Neutrophil (primary cell): ENCODE measurements around the gene DHX8.
"Not testable (repeated sequence)": the region's sequence is repeated elsewhere in the genome, so short reads cannot be mapped to it uniquely, and the experiment has no call there.

Experiments used
- H3K27ac ChIP-seq: fragments of 200-600 bp; sonication (generic); 2 replicates; pipeline ENCODE4 v1.5.1; 2016; ENCODE audit warnings: mild to moderate bottlenecking, moderate library complexity
- H3K27me3 ChIP-seq: fragments of 200-600 bp; sonication (generic); 2 replicates; pipeline ENCODE4 v1.6.0; 2016; ENCODE audit warnings: mild to moderate bottlenecking
- H3K36me3 ChIP-seq: fragments of 200-600 bp; sonication (generic); 2 replicates; pipeline ENCODE4 v1.5.1; 2017
- H3K4me1 ChIP-seq, 2 experiments: fragments of 200-600 bp in 1 of 2; sonication (generic) in 1 of 2; 1 replicate in 1 of 2; 2 replicates in 1 of 2; pipeline versions ENCODE4 v1.5.1 to v1.6.1; 2013 to 2016; ENCODE audit warnings: low read depth in 1 of 2, low read length in 1 of 2, mild to moderate bottlenecking in 1 of 2, moderate library complexity in 1 of 2; ENCODE audit not compliant: control insufficient read depth in 1 of 2, insufficient read depth in 1 of 2
- H3K4me3 ChIP-seq, 2 experiments: fragments of 200-600 bp in 1 of 2; sonication (generic) in 1 of 2; 1 replicate in 1 of 2; 2 replicates in 1 of 2; pipeline ENCODE4 v1.5.1; 2013 to 2016; ENCODE audit warnings: low read depth in 1 of 2, low read length in 1 of 2, mild to moderate bottlenecking in 1 of 2, moderate library complexity in 1 of 2
- H3K9me3 ChIP-seq: fragments of 200-600 bp; sonication (generic); 2 replicates; pipeline ENCODE4 v1.5.1; 2016
- TF ChIP-seq, protein P1 (sequence below): fragments of 200-600 bp; sonication (generic); IDR thresholded peaks from 2 replicates; pipeline ENCODE4 v1.5.1; 2016; ENCODE audit warnings: antibody characterized with exemption

The DHX8 gene

GRCh38 chr17:43448720-43449469 lies 34.9 kb upstream of the DHX8 start:
- H3K4me1 ChIP-seq: no peaks in the 10 kb centered on the region
- H3K4me3 ChIP-seq: no peak overlapping the region
- no peaks in the 10 kb centered on the region for H3K36me3 ChIP-seq
- H3K9me3 ChIP-seq: no peaks in the 10 kb centered on the region
- TF ChIP-seq, protein P1, sequence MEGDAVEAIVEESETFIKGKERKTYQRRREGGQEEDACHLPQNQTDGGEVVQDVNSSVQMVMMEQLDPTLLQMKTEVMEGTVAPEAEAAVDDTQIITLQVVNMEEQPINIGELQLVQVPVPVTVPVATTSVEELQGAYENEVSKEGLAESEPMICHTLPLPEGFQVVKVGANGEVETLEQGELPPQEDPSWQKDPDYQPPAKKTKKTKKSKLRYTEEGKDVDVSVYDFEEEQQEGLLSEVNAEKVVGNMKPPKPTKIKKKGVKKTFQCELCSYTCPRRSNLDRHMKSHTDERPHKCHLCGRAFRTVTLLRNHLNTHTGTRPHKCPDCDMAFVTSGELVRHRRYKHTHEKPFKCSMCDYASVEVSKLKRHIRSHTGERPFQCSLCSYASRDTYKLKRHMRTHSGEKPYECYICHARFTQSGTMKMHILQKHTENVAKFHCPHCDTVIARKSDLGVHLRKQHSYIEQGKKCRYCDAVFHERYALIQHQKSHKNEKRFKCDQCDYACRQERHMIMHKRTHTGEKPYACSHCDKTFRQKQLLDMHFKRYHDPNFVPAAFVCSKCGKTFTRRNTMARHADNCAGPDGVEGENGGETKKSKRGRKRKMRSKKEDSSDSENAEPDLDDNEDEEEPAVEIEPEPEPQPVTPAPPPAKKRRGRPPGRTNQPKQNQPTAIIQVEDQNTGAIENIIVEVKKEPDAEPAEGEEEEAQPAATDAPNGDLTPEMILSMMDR: no peak
- peaks cover 34% of the 10 kb centered on the region for H3K27me3 ChIP-seq
- H3K27ac ChIP-seq: no peak overlapping the region

DNA sequence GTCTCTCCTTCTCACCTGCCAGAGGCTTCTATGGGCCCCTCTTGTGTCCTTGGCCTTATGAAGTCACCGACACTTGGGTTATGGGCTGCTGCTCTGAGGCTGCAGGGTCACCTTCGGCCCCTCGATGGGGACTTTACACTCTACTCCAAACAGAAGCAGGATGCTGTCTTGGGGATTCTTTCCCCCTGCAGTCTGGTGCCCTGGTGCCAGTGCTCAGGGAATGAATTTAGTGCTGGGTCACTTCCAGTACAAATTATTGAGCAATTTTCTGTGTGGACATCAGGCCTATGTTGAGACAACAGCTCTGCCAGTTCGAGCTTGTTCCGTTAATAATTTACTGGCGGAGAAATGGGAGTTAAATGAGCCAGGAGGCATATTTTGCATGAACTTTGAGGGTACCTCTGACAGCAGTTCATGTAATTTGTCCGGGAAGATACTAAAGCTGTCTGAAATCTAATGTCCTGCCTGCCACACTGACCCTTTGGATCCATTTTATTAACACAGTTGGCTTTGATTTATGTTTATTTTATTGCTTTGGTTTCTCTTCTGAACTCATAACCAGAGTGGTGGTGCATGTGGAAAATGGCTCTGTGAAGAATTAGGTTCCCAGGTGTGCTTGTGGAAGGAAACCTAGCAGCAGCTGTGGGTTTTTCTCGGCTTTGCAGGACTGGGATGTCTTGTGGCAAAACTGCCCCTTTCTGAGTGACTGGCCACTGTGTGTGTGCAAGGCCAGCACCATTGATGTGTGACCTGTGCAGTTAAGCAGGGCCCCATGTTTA lies 34.1 kb upstream of the DHX8 start:
- Histone ChIP-seq H3K27ac (no peak overlapping the region), H3K9me3 (no peaks in the 10 kb centered on the region), H3K36me3 (no peaks in the 10 kb centered on the region), H3K27me3 (peaks cover 32% of the 10 kb centered on the region), H3K4me3 (no peak overlapping the region), H3K4me1 (no peaks in the 10 kb centered on the region)
- TF ChIP-seq, protein P1: no peak

DNA sequence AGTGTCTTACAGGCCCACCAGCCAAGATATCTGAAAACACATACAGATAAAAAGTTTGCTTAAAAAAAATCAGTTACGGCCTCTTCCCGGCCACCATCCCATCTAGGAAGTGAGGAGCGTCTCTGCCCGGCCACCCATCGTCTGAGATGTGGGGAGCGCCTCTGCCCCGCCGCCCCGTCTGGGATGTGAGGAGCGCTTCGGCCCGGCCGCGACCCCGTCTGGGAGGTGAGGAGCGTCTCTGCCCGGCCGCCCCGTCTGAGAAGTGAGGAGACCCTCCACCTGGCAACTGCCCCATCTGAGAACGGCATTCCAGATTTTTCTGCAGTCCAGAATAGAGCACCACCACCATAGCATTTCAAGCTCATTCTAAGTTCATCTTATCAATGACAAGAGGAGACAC lies 33.0 kb upstream of the DHX8 start:
- not testable (repeated sequence) for H3K27ac ChIP-seq, H3K36me3 ChIP-seq, H3K4me3 ChIP-seq, H3K9me3 ChIP-seq, H3K4me1 ChIP-seq
- peaks cover 37% of the 10 kb centered on the region for H3K27me3 ChIP-seq

- H3K4me1 ChIP-seq, H3K36me3 ChIP-seq, H3K27ac ChIP-seq, H3K9me3 ChIP-seq, H3K4me3 ChIP-seq: not testable (repeated sequence)
- H3K27me3 ChIP-seq: peaks cover 45% of the 10 kb centered on the region
Measured at GRCh38 chr17:43451741-43452140, 32.0 kb upstream of the DHX8 start.

GRCh38 chr17:43453331-43453812 lies 30.4 kb upstream of the DHX8 start:
- Histone ChIP-seq H3K36me3 (no peaks in the 10 kb centered on the region), H3K27me3 (peaks cover 48% of the 10 kb centered on the region), H3K4me3 (no peak overlapping the region), H3K27ac (no peak overlapping the region), H3K9me3 (no peaks in the 10 kb centered on the region), H3K4me1 (no peaks in the 10 kb centered on the region)
- TF ChIP-seq, protein P1: no peak

DNA sequence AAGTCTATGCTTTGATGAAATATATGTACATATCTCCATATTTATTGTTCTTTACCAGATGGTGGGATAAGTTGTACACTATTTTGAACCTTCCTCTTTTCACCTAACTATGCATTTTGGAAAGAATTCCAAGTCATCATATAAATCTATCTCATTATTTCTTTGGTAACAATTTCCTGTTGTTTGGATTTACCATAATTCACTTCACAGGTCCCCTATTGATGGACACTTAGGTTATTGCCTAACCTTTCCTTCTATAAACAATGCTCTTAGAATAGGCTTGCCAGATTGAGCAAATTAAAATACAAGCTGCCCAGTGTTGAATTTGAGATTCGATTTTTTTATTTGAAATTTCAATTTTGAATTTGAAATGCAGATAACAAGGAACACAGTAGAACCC lies 28.9 kb upstream of the DHX8 start:
- TF ChIP-seq, protein P1: no peak
- H3K9me3 ChIP-seq: no peaks in the 10 kb centered on the region
- H3K27me3 ChIP-seq: peaks cover 46% of the 10 kb centered on the region
- no peaks in the 10 kb centered on the region for H3K36me3 ChIP-seq
- no peak overlapping the region for H3K4me3 ChIP-seq
- no peak overlapping the region for H3K27ac ChIP-seq
- no peaks in the 10 kb centered on the region for H3K4me1 ChIP-seq
